Urinary bladder (tissue), 4 donors: ENCODE results near the gene SELENOF. TPM values are rescaled to one million over a fixed set of nuclear protein-coding genes. Genes with fewer than 3 reads are reported as not detected.
A peak's percentile ranks its signal among the peaks of the same experiment; 100 is the strongest.

ENCODE experiments used
- DNase-seq: peaks from one replicate; pipeline ENCODE4 v3.0.0-alpha.2; 2015; ENCODE audit errors: extremely low spot score
- H3K27ac ChIP-seq: one replicate; pipeline ENCODE4 v1.5.1; 2013; ENCODE audit warnings: low read depth, mild to moderate bottlenecking, moderate library complexity
- H3K36me3 ChIP-seq: one replicate; pipeline ENCODE4 v1.6.1; 2013; ENCODE audit warnings: mild to moderate bottlenecking, moderate library complexity; ENCODE audit not compliant: insufficient read depth
- H3K4me1 ChIP-seq: one replicate; pipeline ENCODE4 v1.6.1; 2013; ENCODE audit warnings: mild to moderate bottlenecking, moderate library complexity; ENCODE audit not compliant: insufficient read depth
- H3K4me3 ChIP-seq: one replicate; pipeline ENCODE4 v1.5.1; 2013; ENCODE audit warnings: low read depth, low read length
- WGBS: extraction: QIAGEN DNeasy Blood & Tissue Kit; methylation state at CpG from one replicate; pipeline ENCODE4 v1.1.7; 2013; 5-methylcytosine and 5-hydroxymethylcytosine counted together
- polyA plus RNA-seq: library from polyadenylated mRNA; stranded (reverse); fragments of 200-250 nt; gene quantifications from one replicate; pipeline ENCODE4 v1.2.3, GENCODE V29; 2013
- total RNA-seq: library from RNA; depleted of rRNA; stranded (reverse); fragments of >200 nt; gene quantifications from one replicate; pipeline ENCODE4 v1.2.3, GENCODE V29; 2014
- donor health status: healthy with polysubstance abuse.
- donor health status: healthy.

Gene SELENOF
- 247 TPM for total RNA-seq
- polyA plus RNA-seq = 115 TPM

GRCh38 chr1:86913896-86914600, at the start of gene SELENOF:
Gene SELENOF (minus strand): TSS chr1:86914126. CDS start chr1:86914111, 15 bp downstream.
- Histone ChIP-seq H3K36me3 (no peaks in the 10 kb centered on the region), H3K4me3 (peak within 1 kb of the TSS; percentile 93), H3K27ac (peak within 1 kb of the TSS; percentile 85), H3K4me1 (no peaks in the 10 kb centered on the region)
- whole genome bisulfite sequencing = under 1% methylated on average over 44 of the region's 44 CpGs
- DNase-seq = peak; percentile 100

GRCh38 chr1:86960548-86960947, 46.6 kb upstream of the SELENOF start:
- H3K36me3 ChIP-seq = no peaks in the 10 kb centered on the region
- H3K4me3 ChIP-seq = no peak overlapping the region

GRCh38 chr1:86957221-86957620, 43.3 kb upstream of the SELENOF start:
- Histone ChIP-seq H3K36me3 (no peaks in the 10 kb centered on the region), H3K4me3 (no peak overlapping the region), H3K4me1 (no peaks in the 10 kb centered on the region), H3K27ac (no peak overlapping the region)
- no peak for DNase-seq

More at GRCh38 chr1:86960548-86960947, 46.6 kb upstream of the SELENOF start:
- DNase-seq = no peak
- no peaks in the 10 kb centered on the region for H3K4me1 ChIP-seq
- H3K27ac ChIP-seq = no peak overlapping the region

- Histone ChIP-seq H3K4me3 (no peak overlapping the region), H3K27ac (no peak overlapping the region), H3K36me3 (no peaks in the 10 kb centered on the region), H3K4me1 (no peaks in the 10 kb centered on the region)
- DNase-seq = no peak
Observed at GRCh38 chr1:86956221-86956620, 42.3 kb upstream of the SELENOF start.

- Histone ChIP-seq H3K27ac (no peak overlapping the region), H3K4me1 (no peaks in the 10 kb centered on the region), H3K4me3 (no peak overlapping the region), H3K36me3 (no peaks in the 10 kb centered on the region)
- no peak for DNase-seq
- 93% methylated on average over 3 of the region's 3 CpGs for WGBS
Observed at GRCh38 chr1:86955678-86956077, 41.8 kb upstream of the SELENOF start.

- 90% methylated on average over 3 of the region's 3 CpGs for WGBS
- Histone ChIP-seq H3K4me3 (no peak overlapping the region), H3K36me3 (no peaks in the 10 kb centered on the region), H3K4me1 (no peaks in the 10 kb centered on the region), H3K27ac (no peak overlapping the region)
- no peak for DNase-seq
Observed at GRCh38 chr1:86953167-86953566, 39.2 kb upstream of the SELENOF start.

- Histone ChIP-seq H3K4me1 (no peaks in the 10 kb centered on the region), H3K36me3 (no peaks in the 10 kb centered on the region), H3K4me3 (no peak overlapping the region), H3K27ac (no peak overlapping the region)
- DNase-seq = no peak
- 74% methylated on average over 1 of the region's 1 CpG for WGBS
Observed at GRCh38 chr1:86951430-86951829, 37.5 kb upstream of the SELENOF start.

GRCh38 chr1:86950712-86951419, 36.9 kb upstream of the SELENOF start:
- Histone ChIP-seq H3K4me1 (no peaks in the 10 kb centered on the region), H3K27ac (no peak overlapping the region), H3K36me3 (no peaks in the 10 kb centered on the region), H3K4me3 (no peak overlapping the region)
- no peak for DNase-seq
- WGBS = 81% methylated on average over 5 of the region's 5 CpGs

GRCh38 chr1:86948212-86948611, 34.3 kb upstream of the SELENOF start:
- 58% methylated on average over 5 of the region's 5 CpGs for WGBS
- no peaks in the 10 kb centered on the region for H3K36me3 ChIP-seq
- no peak overlapping the region for H3K27ac ChIP-seq
- no peak for DNase-seq
- H3K4me3 ChIP-seq = no peak overlapping the region
- H3K4me1 ChIP-seq = no peaks in the 10 kb centered on the region

GRCh38 chr1:86942743-86943142, 28.8 kb upstream of the SELENOF start:
- H3K4me3 ChIP-seq = no peak overlapping the region
- no peaks in the 10 kb centered on the region for H3K36me3 ChIP-seq
- no peaks in the 10 kb centered on the region for H3K4me1 ChIP-seq
- DNase-seq = no peak
- no peak overlapping the region for H3K27ac ChIP-seq

- H3K4me3 ChIP-seq = no peak overlapping the region
- no peaks in the 10 kb centered on the region for H3K4me1 ChIP-seq
- no peak overlapping the region for H3K27ac ChIP-seq
- no peak for DNase-seq
- 22% methylated on average over 1 of the region's 1 CpG for WGBS
- no peaks in the 10 kb centered on the region for H3K36me3 ChIP-seq
Observed at GRCh38 chr1:86942042-86942441, 28.1 kb upstream of the SELENOF start.

GRCh38 chr1:86940599-86940998, 26.7 kb upstream of the SELENOF start:
- 97% methylated on average over 2 of the region's 2 CpGs for WGBS

GRCh38 chr1:86939406-86939805, 25.5 kb upstream of the SELENOF start:
- Histone ChIP-seq H3K4me1 (no peaks in the 10 kb centered on the region), H3K4me3 (no peak overlapping the region), H3K36me3 (no peaks in the 10 kb centered on the region), H3K27ac (no peak overlapping the region)
- 92% methylated on average over 3 of the region's 3 CpGs for WGBS
- no peak for DNase-seq

More at GRCh38 chr1:86940599-86940998, 26.7 kb upstream of the SELENOF start:
- H3K4me1 ChIP-seq = no peaks in the 10 kb centered on the region
- DNase-seq = no peak
- no peaks in the 10 kb centered on the region for H3K36me3 ChIP-seq
- H3K27ac ChIP-seq = no peak overlapping the region
- no peak overlapping the region for H3K4me3 ChIP-seq

- 97% methylated on average over 2 of the region's 2 CpGs for WGBS
Observed at GRCh38 chr1:86938855-86939254, 24.9 kb upstream of the SELENOF start.

More at GRCh38 chr1:86938855-86939254, 24.9 kb upstream of the SELENOF start:
- H3K27ac ChIP-seq = no peak overlapping the region
- DNase-seq = no peak
- H3K4me1 ChIP-seq = no peaks in the 10 kb centered on the region
- no peak overlapping the region for H3K4me3 ChIP-seq
- H3K36me3 ChIP-seq = no peaks in the 10 kb centered on the region
